ENCODE results near the gene WDTC1.

Gene WDTC1

DNA sequence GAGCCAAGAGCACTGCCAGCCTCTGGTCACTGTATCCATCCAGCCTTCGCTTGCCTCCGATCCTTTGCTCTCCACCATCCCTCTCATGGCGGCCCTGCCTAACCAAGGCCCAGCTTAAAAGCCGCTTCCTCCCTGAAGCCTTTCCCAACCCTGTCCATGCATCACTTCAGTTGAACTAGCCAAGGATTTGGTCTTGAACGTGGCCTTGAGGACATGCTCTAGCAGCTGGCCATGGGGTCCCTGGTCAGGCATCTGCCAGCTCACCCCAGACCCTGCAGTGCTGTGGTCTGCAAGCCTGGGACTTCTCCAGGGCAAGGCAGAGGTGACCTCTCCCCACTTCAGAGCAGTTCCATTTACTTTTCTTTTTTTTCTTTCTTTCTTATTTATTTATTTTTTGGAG, 102.3 kb downstream of the WDTC1 start:
- no peak for DNase-seq (ENCODE audit: low read depth)

DNA sequence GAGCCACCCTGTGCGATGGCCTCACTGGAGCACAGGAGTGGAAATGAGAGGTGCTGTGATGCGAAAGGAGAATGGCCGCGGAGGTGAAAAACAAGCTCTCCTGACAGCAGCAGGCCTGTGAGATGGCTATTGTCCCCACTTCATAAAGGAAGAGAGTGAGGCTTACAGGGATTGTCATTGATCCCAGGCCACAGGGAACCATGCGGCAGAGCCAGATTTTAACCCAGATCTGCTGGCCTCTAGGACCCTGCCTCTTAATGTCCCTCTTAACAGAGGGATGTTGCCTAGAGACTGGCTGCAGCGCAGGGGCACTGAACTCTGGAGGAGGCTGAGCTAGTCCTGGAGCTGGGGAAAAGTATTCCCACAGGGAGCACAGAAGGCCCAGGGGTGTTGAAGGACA, 104.3 kb downstream of the WDTC1 start:
- DNase-seq (ENCODE audit: low read depth) = no peak

DNA sequence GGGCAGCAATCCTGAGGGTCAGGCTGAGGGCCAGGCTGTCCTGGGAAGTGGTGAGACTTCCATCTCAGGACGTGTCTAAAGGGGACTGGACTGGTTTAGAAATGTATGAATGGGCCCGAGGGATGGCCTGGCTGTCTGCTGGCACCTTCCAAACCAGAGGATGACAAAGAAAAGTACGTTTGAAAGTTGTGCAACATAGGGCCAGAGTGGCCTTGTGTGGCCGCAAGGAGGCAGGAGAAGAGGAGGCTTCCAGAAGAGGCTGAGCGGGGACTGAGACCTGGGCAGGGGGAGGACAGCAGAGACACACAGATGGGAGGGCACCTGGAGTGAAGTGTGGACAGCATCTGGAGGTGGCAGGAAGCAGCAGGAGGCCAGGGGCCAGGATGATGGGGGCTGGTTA, 104.8 kb downstream of the WDTC1 start:
- DNase-seq (ENCODE audit: low read depth) = no peak

DNA sequence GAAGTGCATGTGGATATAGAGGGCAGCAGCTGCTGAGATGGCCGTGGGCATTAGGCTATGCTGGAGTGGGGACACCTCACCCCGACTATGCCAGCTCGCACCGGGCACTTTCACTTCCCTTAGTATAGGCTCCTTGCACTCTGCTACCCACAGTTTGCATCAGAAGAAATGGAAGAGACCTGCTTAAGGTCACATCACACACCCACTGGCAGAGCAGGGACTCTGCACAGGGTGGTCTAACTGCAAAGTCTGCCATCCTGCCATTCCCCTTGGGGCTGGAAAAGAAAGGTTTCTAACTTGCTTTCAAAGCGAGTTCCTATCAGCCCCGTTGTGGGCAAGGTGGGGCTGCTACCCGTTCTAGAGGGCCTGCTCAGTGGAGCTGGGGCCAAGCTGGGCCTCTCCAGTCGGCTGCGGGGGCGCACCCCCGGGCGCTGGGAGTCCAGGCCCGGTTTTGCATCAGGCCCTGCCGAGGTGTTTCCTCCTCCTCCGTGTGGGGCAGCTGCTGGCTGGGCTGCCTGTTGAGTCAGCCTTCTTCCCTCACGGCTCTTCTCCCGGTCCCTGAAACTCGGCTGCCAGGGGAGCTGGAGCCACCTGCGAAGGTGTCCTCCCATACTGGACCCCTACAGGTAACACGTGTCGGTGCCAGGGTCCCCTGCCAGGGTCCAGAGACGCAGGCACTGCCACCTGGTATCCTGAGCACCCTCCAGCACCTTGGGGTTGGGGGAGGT, 107.3 kb downstream of the WDTC1 start, which contains the start of gene SYTL1:
Gene SYTL1 (plus strand): TSS at position 498 of the 728 bp plus-strand sequence. CDS start 3,313 bp downstream, outside the sequence.
- peak; percentile 64 for DNase-seq (ENCODE audit: low read depth)

DNA sequence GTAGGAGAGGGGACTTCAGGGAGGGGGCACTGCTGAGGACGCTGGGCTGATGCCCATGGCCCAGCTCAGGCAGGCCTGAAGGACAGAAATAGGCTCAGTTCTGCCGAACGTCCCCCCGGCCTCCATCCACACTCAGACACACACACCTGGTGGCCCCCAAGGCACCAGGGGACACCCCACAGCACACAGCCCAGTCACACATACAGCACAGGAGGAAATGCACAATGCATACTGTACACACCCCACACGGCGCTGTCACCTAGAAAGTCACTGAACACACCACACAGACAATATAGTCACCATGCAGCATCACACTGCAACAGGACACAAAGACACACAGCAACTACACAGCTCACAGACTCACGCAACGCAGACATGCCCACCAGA, 108.0 kb downstream of the WDTC1 start:
- DNase-seq (ENCODE audit: low read depth) = no peak

- DNase-seq (ENCODE audit: low read depth) = peak; percentile 95
These were observed 108.6 kb downstream of the WDTC1 start for GRCh38 chr1:27342778-27343638.

- DNase-seq (ENCODE audit: low read depth) = no peak
These were observed 109.2 kb downstream of the WDTC1 start for GRCh38 chr1:27343639-27344025.

GRCh38 chr1:27345272-27345671, 110.8 kb downstream of the WDTC1 start:
- no peak for DNase-seq (ENCODE audit: low read depth)

- no peak for DNase-seq (ENCODE audit: low read depth)
These were observed 111.9 kb downstream of the WDTC1 start for GRCh38 chr1:27346357-27346756.

DNA sequence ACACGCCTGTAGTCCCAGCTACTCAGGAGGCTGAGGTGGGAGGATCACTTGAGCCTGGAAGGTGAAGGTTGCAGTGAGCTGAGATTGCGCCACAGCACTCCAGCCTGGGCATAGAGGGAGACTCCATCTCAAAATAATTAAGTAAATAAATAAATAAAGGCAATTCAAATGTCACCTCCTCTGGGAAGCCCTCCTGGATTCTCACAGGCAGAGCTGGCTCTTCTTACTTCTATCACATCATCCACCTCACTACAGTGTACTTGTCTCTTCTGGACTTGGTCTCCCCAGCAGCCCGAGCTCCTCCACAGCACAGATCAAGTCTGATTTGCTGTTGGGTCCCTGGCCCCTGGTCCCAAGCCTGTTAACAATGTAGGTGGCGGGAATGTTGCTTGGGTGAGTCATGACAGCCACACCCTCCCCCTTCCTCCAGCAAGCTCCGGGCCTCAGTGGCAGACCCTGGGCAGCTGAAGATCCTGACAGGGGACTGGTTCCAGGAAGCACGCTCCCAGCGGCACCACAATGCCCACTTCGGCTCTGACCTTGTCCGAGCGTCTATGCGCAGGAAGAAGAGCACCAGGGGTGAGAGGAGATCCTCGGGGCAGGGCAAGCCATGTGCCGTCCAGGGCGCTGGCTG, 112.7 kb downstream of the WDTC1 start:
- DNase-seq (ENCODE audit: low read depth) = no peak

GRCh38 chr1:27348861-27349783, 114.7 kb downstream of the WDTC1 start:
- DNase-seq (ENCODE audit: low read depth) = no peak

GRCh38 chr1:27349784-27350662, 115.6 kb downstream of the WDTC1 start:
- no peak for DNase-seq (ENCODE audit: low read depth)

GRCh38 chr1:27350663-27351540, 116.5 kb downstream of the WDTC1 start:
- no peak for DNase-seq (ENCODE audit: low read depth)

GRCh38 chr1:27351541-27352107, 117.2 kb downstream of the WDTC1 start:
- DNase-seq (ENCODE audit: low read depth) = no peak

DNA sequence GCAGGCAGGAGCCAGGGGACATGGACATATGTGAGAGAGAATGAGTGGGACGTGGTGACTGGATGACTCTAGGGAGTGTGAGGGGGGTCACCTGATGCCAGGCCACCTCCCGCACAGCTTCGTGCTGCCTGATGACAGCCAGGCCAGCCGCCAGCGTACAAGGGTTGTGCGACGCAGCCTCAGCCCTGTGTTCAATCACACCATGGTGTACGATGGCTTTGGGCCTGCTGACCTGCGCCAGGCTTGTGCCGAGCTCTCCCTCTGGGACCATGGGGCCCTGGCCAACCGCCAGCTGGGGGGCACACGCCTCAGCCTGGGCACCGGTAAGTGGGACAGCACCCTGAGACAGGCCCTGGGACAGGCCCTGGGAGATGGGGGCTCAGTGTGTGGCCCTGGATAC, 118.7 kb downstream of the WDTC1 start:
- no peak for DNase-seq (ENCODE audit: low read depth)

- no peak for DNase-seq (ENCODE audit: low read depth)
These were observed 119.2 kb downstream of the WDTC1 start for GRCh38 chr1:27353629-27354028.

- DNase-seq (ENCODE audit: low read depth) = no peak
These were observed 121.3 kb downstream of the WDTC1 start for GRCh38 chr1:27355683-27356082.

GRCh38 chr1:27356277-27356618, 121.8 kb downstream of the WDTC1 start:
- no peak for DNase-seq (ENCODE audit: low read depth)

GRCh38 chr1:27356619-27357280, 122.3 kb downstream of the WDTC1 start:
- DNase-seq (ENCODE audit: low read depth) = no peak

Measured in CMK (cell line).